K562 (cell line): Measurements from ENCODE around the gene SPHK2. TPM values are rescaled to one million over a fixed set of nuclear protein-coding genes. Genes with fewer than 3 reads are reported as not detected.
A peak's percentile ranks its signal among the peaks of the same experiment; 100 is the strongest.

Source experiments
- ARID4B ChIP-seq: sonication (generic); formaldehyde crosslinking; IDR thresholded peaks from 2 replicates; pipeline ENCODE4 v1.8.0; 2022; ENCODE audit warnings: mild to moderate bottlenecking, missing genetic modification reagents
- FOXO4 ChIP-seq: fragments of 450-650 bp; formaldehyde crosslinking; IDR thresholded peaks from 2 replicates; pipeline ENCODE4 v1.4.0; 2020; ENCODE audit warnings: mild to moderate bottlenecking, moderate library complexity
- GATAD2A ChIP-seq: fragments of 450-650 bp; IDR thresholded peaks from 2 replicates; pipeline ENCODE4 v1.6.1; 2017
- GATAD2B ChIP-seq: fragments of 450-650 bp; IDR thresholded peaks from 2 replicates; pipeline ENCODE4 v1.6.1; 2017; ENCODE audit warnings: mild to moderate bottlenecking, borderline replicate concordance
- RNF2 ChIP-seq: sonication (generic); IDR thresholded peaks from 2 replicates; pipeline ENCODE4 v1.6.1; 2016
- TFAM ChIP-seq: fragments of 250-450 bp; sonication (Bioruptor Pico); conservative IDR thresholded peaks from 2 replicates; pipeline ENCODE4 v1.5.0; 2021; ENCODE audit warnings: mild to moderate bottlenecking, moderate library complexity
- polyA plus RNA-seq, 8 experiments: library from polyadenylated mRNA; depleted of rRNA in 4 of 8; stranded (reverse) in 5 of 8; unstranded in 3 of 8; fragments of >200 nt; fragmentation: Nextera tagmentation in 2 of 8; fragmentation: Illumina TruSeq in 1 of 8; extraction: Ambion mirVana in 2 of 8; extraction: Trizol in 1 of 8; gene quantifications; 2 replicates each; pipeline versions ENCODE4 v1.2.1 to v1.2.3, GENCODE V29; 2011 to 2014; ENCODE audit warnings: inconsistent platforms in 1 of 8, missing spikeins in 1 of 8
- total RNA-seq, 7 experiments: library from RNA; depleted of rRNA in 6 of 7; stranded (reverse); fragments of >200 nt in 6 of 7; fragmentation: Illumina TruSeq in 2 of 7; extraction: Trizol in 2 of 7; gene quantifications; 2 replicates each; pipeline versions ENCODE4 v1.2.1 to v1.2.3, GENCODE V29; 2011 to 2021; ENCODE audit warnings: low replicate concordance in 1 of 7

SPHK2 gene
- total and polyA plus RNA-seq, 9 of the 15 experiments (the other 6 are each of a cell fraction or from before 2014, with no cell fraction given): 0.10 to 15.2 (median 2.9) TPM

GRCh38 chr19:48633148-48634035 lies 14.1 kb downstream of the SPHK2 start (continued):
- TF ChIP-seq ARID4B (no peak), GATAD2B (no peak), GATAD2A (0 out of 2 replicates have a peak, but pooled peaks have one; percentile 37), FOXO4 (CRISPR knock-in tag) (no peak), TFAM (CRISPR knock-in tag) (no peak), RNF2 (no peak)
